ENCODE measurements around the gene FRS2.
A peak's percentile ranks its signal among the peaks of the same experiment; 100 is the strongest.

Gene FRS2

DNA sequence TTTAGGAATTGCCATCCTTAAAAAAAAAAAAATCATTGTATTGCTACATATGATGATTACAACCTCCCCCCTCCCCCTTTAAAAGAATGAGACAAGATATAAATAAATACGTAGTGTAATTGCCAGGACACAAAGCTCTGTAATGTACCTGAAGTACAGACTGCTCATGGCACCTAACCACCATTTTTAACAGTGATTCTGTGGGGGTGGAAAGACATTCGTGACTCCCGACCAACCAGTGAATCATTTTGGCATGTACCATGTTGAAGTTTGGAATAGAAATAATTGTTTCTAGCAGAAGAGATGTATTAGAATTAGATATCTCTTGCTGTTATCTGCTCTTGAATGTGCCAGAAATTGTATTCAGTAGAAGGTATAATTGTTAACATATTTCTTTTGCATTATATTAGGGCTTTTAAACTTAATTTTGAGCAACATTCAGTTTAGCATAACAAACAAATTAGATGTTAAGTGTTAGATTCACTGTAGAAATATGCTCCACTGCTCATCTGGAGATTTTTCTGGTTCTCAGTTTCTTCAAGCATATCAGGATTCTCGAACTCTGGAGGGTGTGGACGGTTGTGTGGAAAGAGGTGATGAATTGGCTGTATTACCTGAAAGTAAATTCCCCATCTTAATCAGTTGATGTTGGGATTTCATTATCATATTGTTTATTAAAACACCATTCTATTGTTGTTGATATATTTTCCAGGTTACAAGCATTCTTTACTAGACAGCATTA, 31.1 kb downstream of the FRS2 start:
- TF ChIP-seq, protein P1, sequence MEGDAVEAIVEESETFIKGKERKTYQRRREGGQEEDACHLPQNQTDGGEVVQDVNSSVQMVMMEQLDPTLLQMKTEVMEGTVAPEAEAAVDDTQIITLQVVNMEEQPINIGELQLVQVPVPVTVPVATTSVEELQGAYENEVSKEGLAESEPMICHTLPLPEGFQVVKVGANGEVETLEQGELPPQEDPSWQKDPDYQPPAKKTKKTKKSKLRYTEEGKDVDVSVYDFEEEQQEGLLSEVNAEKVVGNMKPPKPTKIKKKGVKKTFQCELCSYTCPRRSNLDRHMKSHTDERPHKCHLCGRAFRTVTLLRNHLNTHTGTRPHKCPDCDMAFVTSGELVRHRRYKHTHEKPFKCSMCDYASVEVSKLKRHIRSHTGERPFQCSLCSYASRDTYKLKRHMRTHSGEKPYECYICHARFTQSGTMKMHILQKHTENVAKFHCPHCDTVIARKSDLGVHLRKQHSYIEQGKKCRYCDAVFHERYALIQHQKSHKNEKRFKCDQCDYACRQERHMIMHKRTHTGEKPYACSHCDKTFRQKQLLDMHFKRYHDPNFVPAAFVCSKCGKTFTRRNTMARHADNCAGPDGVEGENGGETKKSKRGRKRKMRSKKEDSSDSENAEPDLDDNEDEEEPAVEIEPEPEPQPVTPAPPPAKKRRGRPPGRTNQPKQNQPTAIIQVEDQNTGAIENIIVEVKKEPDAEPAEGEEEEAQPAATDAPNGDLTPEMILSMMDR (IDR thresholded peaks at IDR 0.05; ENCODE audit: low read depth, low read length), result no peak

DNA sequence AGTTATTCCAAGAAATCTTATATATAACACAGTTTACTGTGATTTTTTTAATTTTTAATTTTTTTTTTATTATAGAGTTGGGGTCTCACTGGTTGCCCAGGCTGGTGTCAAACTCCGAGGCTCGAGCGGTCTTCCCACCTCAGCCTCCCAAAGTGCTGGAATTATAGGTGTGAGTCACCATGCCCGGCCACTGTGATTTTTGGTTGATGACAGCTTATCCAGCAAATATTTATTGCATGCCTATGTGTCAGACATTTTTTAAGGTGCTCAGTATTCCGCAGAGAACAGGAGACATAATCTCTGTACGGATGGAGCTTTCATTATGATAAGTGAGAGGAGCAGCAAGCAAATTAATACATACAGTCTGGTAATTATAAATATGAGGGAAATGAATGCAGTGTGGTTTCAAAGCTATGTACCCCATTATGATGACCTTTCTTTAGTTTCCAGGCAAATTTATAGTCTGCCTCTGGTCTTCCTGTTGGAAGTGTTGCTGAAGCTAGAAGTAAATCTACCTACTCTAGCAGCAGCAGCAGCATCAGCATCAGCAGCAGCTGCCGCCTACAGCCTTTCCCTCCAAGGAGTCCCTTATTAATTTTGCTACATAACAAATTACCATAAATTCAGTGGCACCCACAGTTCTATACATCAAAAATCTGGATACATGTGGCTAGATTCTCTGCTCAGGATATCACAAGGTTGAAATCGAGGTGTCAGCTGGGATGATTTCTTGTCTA, 32.3 kb downstream of the FRS2 start:
- no peak for DNase-seq
- Histone ChIP-seq H3K4me1 (peaks cover 7% of the 10 kb centered on the region; the same call in 1 of the 2 replicates), H3K36me3 (no peaks in the 10 kb centered on the region)

More for the DNA sequence above, 31.1 kb downstream of the FRS2 start:
- no peak overlapping the region for H3K4me3 ChIP-seq (ENCODE audit: low read depth, low read length)
- DNase-seq, result no peak
- peaks cover 1% of the 10 kb centered on the region; the same call in 1 of the 2 replicates for H3K4me1 ChIP-seq
- H3K36me3 ChIP-seq, result no peaks in the 10 kb centered on the region
- no peaks in the 10 kb centered on the region for H3K27me3 ChIP-seq
- no peaks in the 10 kb centered on the region for H3K9me3 ChIP-seq

DNA sequence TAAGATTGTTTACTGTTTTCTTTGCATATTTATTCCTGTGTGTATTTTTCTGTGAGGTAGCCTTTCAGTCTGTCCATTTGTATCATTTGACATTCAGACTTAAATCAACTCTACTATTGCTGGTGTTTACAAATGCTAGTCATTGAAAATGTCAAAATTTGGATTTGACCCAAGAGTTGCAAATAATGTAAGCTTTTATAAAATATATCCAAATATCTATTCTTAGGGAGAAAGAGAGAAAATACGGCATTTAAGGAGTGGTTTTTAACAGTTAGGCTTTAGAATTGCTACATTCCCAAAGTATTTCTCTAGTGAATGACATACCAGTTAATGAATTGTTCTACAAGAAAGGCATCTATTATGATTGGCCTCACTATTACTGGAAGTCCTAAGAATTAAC, 37.9 kb downstream of the FRS2 start:
- Histone ChIP-seq H3K4me3 (ENCODE audit: low read depth, low read length) (no peak overlapping the region), H3K27me3 (no peaks in the 10 kb centered on the region), H3K9me3 (no peaks in the 10 kb centered on the region), H3K36me3 (no peaks in the 10 kb centered on the region), H3K4me1 (peaks cover 29% of the 10 kb centered on the region)
- DNase-seq, result no peak
- TF ChIP-seq, protein P1 (IDR thresholded peaks at IDR 0.05; ENCODE audit: low read depth, low read length), result no peak

More for the DNA sequence above, 32.3 kb downstream of the FRS2 start:
- TF ChIP-seq, protein P1 (IDR thresholded peaks at IDR 0.05; ENCODE audit: low read depth, low read length), result no peak
- H3K4me3 ChIP-seq (ENCODE audit: low read depth, low read length), result no peak overlapping the region
- no peaks in the 10 kb centered on the region for H3K9me3 ChIP-seq
- H3K27me3 ChIP-seq, result no peaks in the 10 kb centered on the region

DNA sequence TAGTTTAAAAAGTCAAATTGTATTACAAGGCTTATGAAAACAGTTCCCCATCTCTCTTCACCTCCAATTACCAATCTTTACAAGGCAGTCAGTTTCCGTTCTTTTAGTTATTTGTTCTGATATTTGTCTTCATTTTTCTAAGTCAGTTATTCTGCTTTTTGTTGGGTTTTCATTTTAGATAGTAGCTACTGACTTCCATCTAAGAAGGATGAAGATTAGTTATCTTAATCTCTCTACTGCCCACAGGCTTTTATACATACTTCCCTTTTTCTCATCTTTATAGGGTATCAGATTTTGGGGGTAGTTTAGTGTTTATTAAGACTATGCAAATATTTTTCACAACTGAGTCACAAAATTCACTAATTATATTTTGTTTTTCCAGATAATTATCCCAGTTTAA, 38.4 kb downstream of the FRS2 start:
- DNase-seq, result no peak
- Histone ChIP-seq H3K36me3 (no peaks in the 10 kb centered on the region), H3K9me3 (no peaks in the 10 kb centered on the region), H3K27me3 (no peaks in the 10 kb centered on the region), H3K4me1 (peaks cover 33% of the 10 kb centered on the region), H3K4me3 (ENCODE audit: low read depth, low read length) (no peak overlapping the region)
- TF ChIP-seq, protein P1 (IDR thresholded peaks at IDR 0.05; ENCODE audit: low read depth, low read length), result no peak

DNA sequence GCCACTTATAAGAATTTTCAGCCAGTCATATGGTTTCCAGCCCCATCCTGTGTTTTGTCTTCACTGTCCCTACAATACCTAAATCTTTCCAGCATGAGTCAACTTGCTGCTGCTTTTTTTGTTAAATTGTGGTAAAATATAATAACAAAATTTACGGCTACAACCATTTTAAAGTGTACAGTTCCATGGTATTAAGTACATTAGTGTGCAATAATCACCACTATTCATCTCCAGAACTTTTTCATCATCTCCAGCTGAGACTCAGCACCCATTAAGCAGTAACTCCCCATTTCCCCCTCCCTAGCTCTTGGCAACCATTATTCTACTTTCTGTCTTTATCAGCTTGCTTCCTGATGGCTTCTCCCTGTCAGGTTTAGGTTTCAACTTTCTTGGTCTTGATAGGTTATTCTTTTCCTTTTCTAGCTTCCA, 39.1 kb downstream of the FRS2 start:
- Histone ChIP-seq H3K4me1 (peaks cover 36% of the 10 kb centered on the region), H3K36me3 (no peaks in the 10 kb centered on the region), H3K4me3 (ENCODE audit: low read depth, low read length) (peak overlapping the region; percentile 21), H3K9me3 (no peaks in the 10 kb centered on the region), H3K27me3 (no peaks in the 10 kb centered on the region)
- TF ChIP-seq, protein P1 (IDR thresholded peaks at IDR 0.05; ENCODE audit: low read depth, low read length), result no peak
- no peak for DNase-seq
